ENCODE measurements around the gene RGL1.
A peak's percentile ranks its signal among the peaks of the same experiment; 100 is the strongest.
"Not testable (repeated sequence)": the region's sequence is repeated elsewhere in the genome, so short reads cannot be mapped to it uniquely, and the experiment has no call there.

Gene RGL1

GRCh38 chr1:183804916-183805841, at the start of gene RGL1:
RGL1 (plus strand) TSS chr1:183805120; CDS start chr1:183805298, 178 bp downstream.
- TF ChIP-seq, protein P1, sequence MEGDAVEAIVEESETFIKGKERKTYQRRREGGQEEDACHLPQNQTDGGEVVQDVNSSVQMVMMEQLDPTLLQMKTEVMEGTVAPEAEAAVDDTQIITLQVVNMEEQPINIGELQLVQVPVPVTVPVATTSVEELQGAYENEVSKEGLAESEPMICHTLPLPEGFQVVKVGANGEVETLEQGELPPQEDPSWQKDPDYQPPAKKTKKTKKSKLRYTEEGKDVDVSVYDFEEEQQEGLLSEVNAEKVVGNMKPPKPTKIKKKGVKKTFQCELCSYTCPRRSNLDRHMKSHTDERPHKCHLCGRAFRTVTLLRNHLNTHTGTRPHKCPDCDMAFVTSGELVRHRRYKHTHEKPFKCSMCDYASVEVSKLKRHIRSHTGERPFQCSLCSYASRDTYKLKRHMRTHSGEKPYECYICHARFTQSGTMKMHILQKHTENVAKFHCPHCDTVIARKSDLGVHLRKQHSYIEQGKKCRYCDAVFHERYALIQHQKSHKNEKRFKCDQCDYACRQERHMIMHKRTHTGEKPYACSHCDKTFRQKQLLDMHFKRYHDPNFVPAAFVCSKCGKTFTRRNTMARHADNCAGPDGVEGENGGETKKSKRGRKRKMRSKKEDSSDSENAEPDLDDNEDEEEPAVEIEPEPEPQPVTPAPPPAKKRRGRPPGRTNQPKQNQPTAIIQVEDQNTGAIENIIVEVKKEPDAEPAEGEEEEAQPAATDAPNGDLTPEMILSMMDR (IDR thresholded peaks at IDR 0.05; ENCODE audit: insufficient read depth, low read depth, low read length, missing control alignments) = no peak
- DNase-seq (ENCODE audit: low read depth) = peak; percentile 82
- peak within 1 kb of the TSS; percentile 96 for H3K4me3 ChIP-seq (ENCODE audit: low read depth, low read length)

DNA sequence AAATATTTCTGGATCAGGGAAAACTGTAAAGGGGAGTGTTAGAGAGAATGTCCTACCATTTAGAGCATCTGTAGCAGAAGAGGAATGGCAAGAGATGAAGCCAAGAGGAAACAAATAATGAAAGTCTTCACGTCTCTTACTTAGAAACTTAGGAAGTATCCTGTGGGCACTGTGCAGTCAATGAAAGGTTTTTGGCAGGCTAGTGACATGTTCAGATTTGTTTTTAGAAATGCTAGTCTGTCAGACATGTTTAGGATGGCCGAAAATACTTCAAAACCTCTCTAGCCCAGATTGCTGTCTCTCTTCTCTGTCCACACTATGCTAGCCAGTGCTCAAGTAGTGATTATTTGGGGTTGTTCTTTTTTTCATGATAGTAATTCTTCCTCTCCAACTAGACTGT, 48.6 kb upstream of the RGL1 start:
- DNase-seq (ENCODE audit: low read depth) = no peak
- no peak overlapping the region for H3K4me3 ChIP-seq (ENCODE audit: low read depth, low read length)
- TF ChIP-seq, protein P1 (IDR thresholded peaks at IDR 0.05; ENCODE audit: insufficient read depth, low read depth, low read length, missing control alignments) = no peak

GRCh38 chr1:183757061-183757460, 47.9 kb upstream of the RGL1 start:
- no peak for DNase-seq (ENCODE audit: low read depth)
- TF ChIP-seq, protein P1 (IDR thresholded peaks at IDR 0.05; ENCODE audit: insufficient read depth, low read depth, low read length, missing control alignments) = no peak
- no peak overlapping the region for H3K4me3 ChIP-seq (ENCODE audit: low read depth, low read length)

DNA sequence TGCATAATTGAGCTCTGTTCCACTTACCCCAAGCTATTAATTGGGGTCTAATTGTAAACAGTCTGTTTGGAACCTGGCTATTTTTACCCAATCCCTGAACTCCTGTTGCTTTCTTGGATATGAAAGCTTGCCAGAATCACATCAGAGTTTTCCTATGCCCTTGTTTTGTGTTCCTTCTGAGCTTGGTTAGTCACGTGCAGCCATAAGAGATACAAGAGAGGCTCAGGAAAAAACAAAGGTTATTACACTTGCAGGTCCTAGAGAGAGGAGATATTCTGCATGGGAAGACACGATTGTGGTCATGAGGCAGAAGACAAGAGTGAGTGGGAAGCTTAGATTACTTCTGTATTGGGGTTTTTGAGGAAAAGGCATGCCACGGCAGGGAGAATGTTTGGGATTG, 46.0 kb upstream of the RGL1 start:
- TF ChIP-seq, protein P1 (IDR thresholded peaks at IDR 0.05; ENCODE audit: insufficient read depth, low read depth, low read length, missing control alignments) = no peak
- DNase-seq (ENCODE audit: low read depth) = no peak
- no peak overlapping the region for H3K4me3 ChIP-seq (ENCODE audit: low read depth, low read length)

DNA sequence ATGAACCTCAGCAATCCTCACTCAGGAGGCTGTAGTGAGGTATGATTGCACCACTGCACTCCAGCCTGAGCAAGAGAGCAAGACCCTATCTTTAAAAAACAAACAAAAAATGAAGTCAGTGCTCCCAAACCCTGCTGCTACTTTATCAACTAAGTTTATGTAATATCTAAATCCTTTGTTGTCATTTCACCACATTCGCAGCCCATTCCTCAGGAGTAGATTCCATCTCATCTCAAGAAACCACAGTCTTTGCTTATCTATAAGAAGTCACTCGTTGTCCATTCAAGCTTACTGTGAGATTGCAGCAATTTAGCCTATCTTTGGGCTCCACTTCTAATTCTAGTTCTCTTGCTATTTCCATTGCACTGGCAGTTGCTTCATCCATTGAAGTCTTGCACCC, 44.3 kb upstream of the RGL1 start:
- no peak overlapping the region for H3K4me3 ChIP-seq (ENCODE audit: low read depth, low read length)
- TF ChIP-seq, protein P1 (IDR thresholded peaks at IDR 0.05; ENCODE audit: insufficient read depth, low read depth, low read length, missing control alignments) = no peak
- no peak for DNase-seq (ENCODE audit: low read depth)

- TF ChIP-seq, protein P1 (IDR thresholded peaks at IDR 0.05; ENCODE audit: insufficient read depth, low read depth, low read length, missing control alignments) = no peak
- no peak overlapping the region for H3K4me3 ChIP-seq (ENCODE audit: low read depth, low read length)
- DNase-seq (ENCODE audit: low read depth) = no peak
Measured at GRCh38 chr1:183761871-183762270, 43.0 kb upstream of the RGL1 start.

GRCh38 chr1:183762856-183763255, 42.1 kb upstream of the RGL1 start:
- not testable (repeated sequence) for DNase-seq (ENCODE audit: low read depth); H3K4me3 ChIP-seq (ENCODE audit: low read depth, low read length)
